Measurements from ENCODE around the gene MOK. TPM values are rescaled to one million over a fixed set of nuclear protein-coding genes. Genes with fewer than 3 reads are reported as not detected.
A peak's percentile ranks its signal among the peaks of the same experiment; 100 is the strongest.

The MOK gene
- total RNA-seq, 2 experiments from 2014 or later: 2.3 to 2.5 TPM

DNA sequence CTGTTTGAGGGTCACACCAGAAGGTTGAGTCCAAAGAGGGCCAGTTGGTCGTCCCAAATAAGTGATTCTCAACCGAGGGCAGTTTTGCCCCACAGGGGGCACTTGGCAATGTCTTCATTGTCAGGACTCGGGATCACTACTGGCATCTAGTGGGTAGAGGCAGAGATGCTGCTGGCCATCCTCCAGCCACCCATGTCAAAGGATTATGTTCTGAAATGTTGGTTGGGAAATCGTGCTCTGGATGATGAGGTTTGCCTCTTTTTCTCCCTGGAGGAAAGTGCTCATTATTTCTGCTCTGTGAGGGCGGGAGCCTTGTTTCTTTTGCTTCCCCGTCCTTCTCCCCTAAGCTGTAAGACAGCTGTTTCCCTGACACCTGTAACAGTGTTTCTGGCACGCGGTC lies 18.1 kb upstream of the MOK start:
- no peaks in the 10 kb centered on the region for H3K36me3 ChIP-seq (ENCODE audit: insufficient read depth, low read length)
- peak overlapping the region; percentile 75 for H3K4me3 Mint-ChIP-seq
- H3K27ac Mint-ChIP-seq: peak overlapping the region; percentile 100
- peaks cover 27% of the 10 kb centered on the region for H3K36me3 Mint-ChIP-seq (ENCODE audit: low read depth)
- no peak for ATAC-seq (ENCODE audit: poor library complexity)
- TF ChIP-seq, protein P1, sequence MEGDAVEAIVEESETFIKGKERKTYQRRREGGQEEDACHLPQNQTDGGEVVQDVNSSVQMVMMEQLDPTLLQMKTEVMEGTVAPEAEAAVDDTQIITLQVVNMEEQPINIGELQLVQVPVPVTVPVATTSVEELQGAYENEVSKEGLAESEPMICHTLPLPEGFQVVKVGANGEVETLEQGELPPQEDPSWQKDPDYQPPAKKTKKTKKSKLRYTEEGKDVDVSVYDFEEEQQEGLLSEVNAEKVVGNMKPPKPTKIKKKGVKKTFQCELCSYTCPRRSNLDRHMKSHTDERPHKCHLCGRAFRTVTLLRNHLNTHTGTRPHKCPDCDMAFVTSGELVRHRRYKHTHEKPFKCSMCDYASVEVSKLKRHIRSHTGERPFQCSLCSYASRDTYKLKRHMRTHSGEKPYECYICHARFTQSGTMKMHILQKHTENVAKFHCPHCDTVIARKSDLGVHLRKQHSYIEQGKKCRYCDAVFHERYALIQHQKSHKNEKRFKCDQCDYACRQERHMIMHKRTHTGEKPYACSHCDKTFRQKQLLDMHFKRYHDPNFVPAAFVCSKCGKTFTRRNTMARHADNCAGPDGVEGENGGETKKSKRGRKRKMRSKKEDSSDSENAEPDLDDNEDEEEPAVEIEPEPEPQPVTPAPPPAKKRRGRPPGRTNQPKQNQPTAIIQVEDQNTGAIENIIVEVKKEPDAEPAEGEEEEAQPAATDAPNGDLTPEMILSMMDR (IDR thresholded peaks at IDR 0.05): peak; percentile 46
- no peaks in the 10 kb centered on the region for H3K27me3 ChIP-seq (ENCODE audit: control insufficient read depth in 1 of 2, insufficient read depth in 2 of 2, low read length in 2 of 2)
- DNase-seq: peak in 4 of 14 experiments; percentile 25 to 64 (median 48)
- H3K4me1 Mint-ChIP-seq (ENCODE audit: low read depth): peaks cover 27% of the 10 kb centered on the region
- POLR2A ChIA-PET: no interaction called here
- H3K27me3 Mint-ChIP-seq: peaks cover 6% of the 10 kb centered on the region
- no peak overlapping the region for H3K4me3 ChIP-seq (ENCODE audit: low read length)
- H3K9me3 Mint-ChIP-seq: no peaks in the 10 kb centered on the region
- H3K9me3 ChIP-seq (ENCODE audit: control insufficient read depth in 1 of 2, insufficient read depth in 1 of 2, low read length in 2 of 2): no peaks in the 10 kb centered on the region
- intact Hi-C loops (cut with DNase I, micrococcal nuclease): loop anchor here in 1 of 2 experiments (5.0 kb wide), 1 partner anchor 269 kb away; the partner anchor contains the start of gene RCOR1
- no peak overlapping the region for H3K27ac ChIP-seq (ENCODE audit: low read depth in 1 of 2, low read length in 2 of 2)
- CTCF ChIA-PET: no interaction called here
- H3K4me1 ChIP-seq (ENCODE audit: insufficient read depth, low read length): peaks cover 27% of the 10 kb centered on the region

DNA sequence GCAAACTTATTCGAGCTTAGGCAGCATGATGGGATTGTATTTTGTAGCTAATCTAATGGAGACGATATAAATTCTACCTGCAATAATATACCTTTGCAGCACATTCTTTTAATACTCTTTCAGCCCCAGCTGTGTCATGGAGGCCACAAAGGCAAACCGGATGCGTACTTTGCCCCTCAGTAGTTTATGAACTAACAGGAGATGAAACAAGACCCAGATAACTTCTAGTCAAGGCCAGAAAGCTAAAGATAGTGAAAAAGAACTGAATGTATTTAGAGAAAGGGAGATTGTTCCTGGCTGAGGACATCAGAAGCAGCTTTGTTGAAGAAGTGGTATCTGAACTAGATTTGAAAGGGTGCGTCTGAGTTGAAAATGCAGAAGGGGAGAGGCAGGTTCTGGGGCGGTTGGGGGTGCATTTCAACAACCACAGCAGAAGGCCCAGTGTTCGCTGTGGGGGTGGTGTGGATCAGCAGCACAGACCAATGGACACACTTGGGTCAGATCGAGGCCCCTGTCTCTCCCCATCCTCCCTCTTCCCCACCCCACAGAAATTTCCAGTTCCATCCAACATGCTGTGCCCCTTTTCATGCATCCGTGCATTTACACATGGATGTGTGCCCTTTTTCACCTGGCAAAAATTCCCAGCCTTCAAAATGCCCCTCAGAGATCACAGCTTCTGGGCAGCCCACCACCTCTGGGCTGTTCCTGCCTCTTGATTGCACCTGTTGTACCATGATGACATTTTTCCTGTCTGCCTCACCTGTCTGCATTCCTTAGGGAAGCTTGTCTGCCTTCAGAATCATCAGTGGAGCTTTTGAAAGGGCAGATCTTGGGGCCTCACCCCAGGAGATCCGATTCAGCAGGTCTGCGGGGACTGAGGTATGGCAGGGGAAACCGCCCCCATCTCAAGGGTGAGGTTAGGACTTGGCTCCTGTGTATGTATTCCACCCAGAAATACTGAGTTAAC lies 16.8 kb upstream of the MOK start:
- peak overlapping the region; percentile 96 for H3K4me3 Mint-ChIP-seq
- Histone ChIP-seq H3K4me1 (ENCODE audit: insufficient read depth, low read length) (peaks cover 40% of the 10 kb centered on the region), H3K36me3 (ENCODE audit: insufficient read depth, low read length) (no peaks in the 10 kb centered on the region), H3K27me3 (ENCODE audit: control insufficient read depth in 1 of 2, insufficient read depth in 2 of 2, low read length in 2 of 2) (no peaks in the 10 kb centered on the region), H3K4me3 (ENCODE audit: low read length) (no peak overlapping the region), H3K27ac (ENCODE audit: low read depth in 1 of 2, low read length in 2 of 2) (no peak overlapping the region), H3K9me3 (ENCODE audit: control insufficient read depth in 1 of 2, insufficient read depth in 1 of 2, low read length in 2 of 2) (no peaks in the 10 kb centered on the region)
- no peaks in the 10 kb centered on the region for H3K9me3 Mint-ChIP-seq
- TF ChIP-seq, protein P1 (IDR thresholded peaks at IDR 0.05): no peak
- CTCF ChIA-PET: interaction anchor here (1.1 kb wide), 1 partner anchor 26 kb away, joined by 3 read pairs; no protein-coding TSS in a partner anchor
- POLR2A ChIA-PET: interaction anchor here (1.7 to 3.3 kb wide), 2 partner anchors 17 to 41 kb away, joined by 8 to 17 read pairs; partner anchors contain the start of genes CINP, MOK and TECPR2
- H3K27ac Mint-ChIP-seq: peak overlapping the region; percentile 100
- H3K4me1 Mint-ChIP-seq (ENCODE audit: low read depth): peaks cover 38% of the 10 kb centered on the region
- H3K36me3 Mint-ChIP-seq (ENCODE audit: low read depth): peaks cover 36% of the 10 kb centered on the region
- DNase-seq: no peak
- peaks cover 8% of the 10 kb centered on the region for H3K27me3 Mint-ChIP-seq
- no peak for ATAC-seq (ENCODE audit: poor library complexity)
- intact Hi-C loops (cut with DNase I, micrococcal nuclease): loop anchor here in 1 of 2 experiments (5.0 kb wide), 1 partner anchor 271 kb away; the partner anchor contains the start of gene RCOR1

DNA sequence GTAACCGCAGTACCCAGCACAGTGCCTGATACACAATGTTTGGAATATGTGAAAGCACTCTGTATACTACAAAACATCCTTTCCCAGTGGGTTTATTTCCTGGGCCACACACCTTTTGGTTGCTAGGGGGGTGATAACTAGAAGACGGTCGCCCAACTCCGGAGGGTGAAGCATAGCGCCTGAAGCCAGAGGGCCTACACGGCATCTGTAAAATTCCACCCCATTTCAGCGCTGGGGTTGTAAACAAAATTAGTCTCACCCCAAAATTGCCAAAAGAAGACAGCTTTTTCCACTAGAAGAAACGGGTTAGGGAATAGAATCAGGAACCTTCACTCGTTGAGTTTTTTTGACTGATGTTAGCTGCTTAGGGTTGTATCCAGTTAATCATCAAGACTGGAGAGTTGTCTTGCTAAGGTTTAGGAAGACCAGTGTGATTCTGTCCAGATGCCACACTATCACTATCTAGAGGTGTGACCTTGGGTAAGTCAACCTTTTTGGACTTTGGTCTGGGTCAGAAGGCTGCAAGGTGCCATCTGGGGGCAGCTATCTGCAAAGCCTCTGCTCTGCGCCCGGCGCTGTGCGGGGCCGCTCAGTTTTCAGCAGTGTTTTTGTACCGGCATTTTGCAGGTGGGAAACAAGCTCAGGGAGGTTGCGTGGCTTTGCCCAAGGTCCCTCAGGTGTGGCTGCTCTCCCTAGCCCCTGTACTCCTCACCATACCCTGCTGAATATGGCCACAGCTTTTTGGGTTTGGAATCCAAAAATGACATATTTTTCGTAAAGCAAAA lies 15.9 kb upstream of the MOK start:
- POLR2A ChIA-PET: interaction anchor here (0.7 to 3.3 kb wide), 4 partner anchors 11 to 231 kb away, joined by 3 to 17 read pairs (median 6); partner anchors contain the start of genes CINP, MOK and TECPR2
- CTCF ChIA-PET: interaction anchor here (1.1 to 1.4 kb wide), 2 partner anchors 26 to 613 kb away, joined by 3 to 5 read pairs; no protein-coding TSS in a partner anchor
- peak overlapping the region; percentile 77 for H3K4me3 ChIP-seq (ENCODE audit: low read length)

More for the DNA sequence above, 15.9 kb upstream of the MOK start:
- no peaks in the 10 kb centered on the region for H3K9me3 Mint-ChIP-seq
- no peak for ATAC-seq (ENCODE audit: poor library complexity)
- TF ChIP-seq, protein P1 (IDR thresholded peaks at IDR 0.05): no peak
- Histone ChIP-seq H3K4me1 (ENCODE audit: insufficient read depth, low read length) (peaks cover 49% of the 10 kb centered on the region), H3K27me3 (ENCODE audit: control insufficient read depth in 1 of 2, insufficient read depth in 2 of 2, low read length in 2 of 2) (no peaks in the 10 kb centered on the region), H3K27ac (ENCODE audit: low read depth in 1 of 2, low read length in 2 of 2) (peak overlapping the region; percentile 72 to 76), H3K36me3 (ENCODE audit: insufficient read depth, low read length) (no peaks in the 10 kb centered on the region), H3K9me3 (ENCODE audit: control insufficient read depth in 1 of 2, insufficient read depth in 1 of 2, low read length in 2 of 2) (no peaks in the 10 kb centered on the region)
- intact Hi-C loops (cut with DNase I, micrococcal nuclease): loop anchor here in 1 of 2 experiments (5.0 kb wide), 1 partner anchor 271 kb away; the partner anchor contains the start of gene RCOR1
- no peak for DNase-seq
- H3K4me1 Mint-ChIP-seq (ENCODE audit: low read depth): peaks cover 47% of the 10 kb centered on the region
- H3K4me3 Mint-ChIP-seq: peak overlapping the region; percentile 96
- peaks cover 11% of the 10 kb centered on the region for H3K27me3 Mint-ChIP-seq
- H3K36me3 Mint-ChIP-seq (ENCODE audit: low read depth): peaks cover 33% of the 10 kb centered on the region
- H3K27ac Mint-ChIP-seq: peak overlapping the region; percentile 100
